Activated T-helper 1 cell treated with anti-CD3 and anti-CD28 coated beads, Interleukin-12 subunit alpha, Interleukin-12 subunit beta, Interleukin-2, Interleukin-4 antibody, amounts not matched to agents 30 ng/mL and 10 ng/mL and 1 ng/mL, durations not matched to agents 14 hours and 24 hours and 36 hours (primary cell): ENCODE results near the gene VWA7. TPM values are rescaled to one million over a fixed set of nuclear protein-coding genes. Genes with fewer than 3 reads are reported as not detected.
"Not testable (repeated sequence)": the region's sequence is repeated elsewhere in the genome, so short reads cannot be mapped to it uniquely, and the experiment has no call there.

ENCODE experiments used
- DNase-seq: peaks from one replicate; pipeline ENCODE4 v3.0.0; 2021; ENCODE audit warnings: low spot score
- H3K27ac Mint-ChIP-seq: one replicate; pipeline ENCODE4 v1.8.0; 2021; ENCODE audit warnings: mild to moderate bottlenecking, mixed read lengths
- H3K27me3 Mint-ChIP-seq: one replicate; pipeline ENCODE4 v1.8.0; 2022; ENCODE audit warnings: mild to moderate bottlenecking, moderate library complexity, mixed read lengths; ENCODE audit not compliant: insufficient read depth
- H3K36me3 Mint-ChIP-seq: one replicate; pipeline ENCODE4 v1.8.0; 2021; ENCODE audit warnings: low read depth, mixed read lengths
- H3K4me1 Mint-ChIP-seq: one replicate; pipeline ENCODE4 v1.8.0; 2021; ENCODE audit warnings: low read depth, mixed read lengths
- H3K4me3 Mint-ChIP-seq: one replicate; pipeline ENCODE4 v1.8.0; 2021; ENCODE audit warnings: mild to moderate bottlenecking, moderate library complexity, mixed read lengths
- H3K9me3 Mint-ChIP-seq: one replicate; pipeline ENCODE4 v1.8.0; 2021; ENCODE audit warnings: mixed read lengths
- intact Hi-C: fragments of 100-400 bp; cut with micrococcal nuclease; formaldehyde crosslinking; loops from one replicate; pipeline ENCODE4 v1.15.1; 2024
- total RNA-seq: library from RNA; stranded (reverse); gene quantifications from 2 replicates; pipeline ENCODE4 v1.2.3, GENCODE V29; 2022

Gene VWA7, protein sequence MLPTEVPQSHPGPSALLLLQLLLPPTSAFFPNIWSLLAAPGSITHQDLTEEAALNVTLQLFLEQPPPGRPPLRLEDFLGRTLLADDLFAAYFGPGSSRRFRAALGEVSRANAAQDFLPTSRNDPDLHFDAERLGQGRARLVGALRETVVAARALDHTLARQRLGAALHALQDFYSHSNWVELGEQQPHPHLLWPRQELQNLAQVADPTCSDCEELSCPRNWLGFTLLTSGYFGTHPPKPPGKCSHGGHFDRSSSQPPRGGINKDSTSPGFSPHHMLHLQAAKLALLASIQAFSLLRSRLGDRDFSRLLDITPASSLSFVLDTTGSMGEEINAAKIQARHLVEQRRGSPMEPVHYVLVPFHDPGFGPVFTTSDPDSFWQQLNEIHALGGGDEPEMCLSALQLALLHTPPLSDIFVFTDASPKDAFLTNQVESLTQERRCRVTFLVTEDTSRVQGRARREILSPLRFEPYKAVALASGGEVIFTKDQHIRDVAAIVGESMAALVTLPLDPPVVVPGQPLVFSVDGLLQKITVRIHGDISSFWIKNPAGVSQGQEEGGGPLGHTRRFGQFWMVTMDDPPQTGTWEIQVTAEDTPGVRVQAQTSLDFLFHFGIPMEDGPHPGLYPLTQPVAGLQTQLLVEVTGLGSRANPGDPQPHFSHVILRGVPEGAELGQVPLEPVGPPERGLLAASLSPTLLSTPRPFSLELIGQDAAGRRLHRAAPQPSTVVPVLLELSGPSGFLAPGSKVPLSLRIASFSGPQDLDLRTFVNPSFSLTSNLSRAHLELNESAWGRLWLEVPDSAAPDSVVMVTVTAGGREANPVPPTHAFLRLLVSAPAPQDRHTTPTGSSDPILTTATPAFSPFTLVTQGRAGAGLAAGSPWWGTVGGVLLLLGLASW
- total RNA-seq: 2.9 and 5.0 TPM in 2 replicates

DNA sequence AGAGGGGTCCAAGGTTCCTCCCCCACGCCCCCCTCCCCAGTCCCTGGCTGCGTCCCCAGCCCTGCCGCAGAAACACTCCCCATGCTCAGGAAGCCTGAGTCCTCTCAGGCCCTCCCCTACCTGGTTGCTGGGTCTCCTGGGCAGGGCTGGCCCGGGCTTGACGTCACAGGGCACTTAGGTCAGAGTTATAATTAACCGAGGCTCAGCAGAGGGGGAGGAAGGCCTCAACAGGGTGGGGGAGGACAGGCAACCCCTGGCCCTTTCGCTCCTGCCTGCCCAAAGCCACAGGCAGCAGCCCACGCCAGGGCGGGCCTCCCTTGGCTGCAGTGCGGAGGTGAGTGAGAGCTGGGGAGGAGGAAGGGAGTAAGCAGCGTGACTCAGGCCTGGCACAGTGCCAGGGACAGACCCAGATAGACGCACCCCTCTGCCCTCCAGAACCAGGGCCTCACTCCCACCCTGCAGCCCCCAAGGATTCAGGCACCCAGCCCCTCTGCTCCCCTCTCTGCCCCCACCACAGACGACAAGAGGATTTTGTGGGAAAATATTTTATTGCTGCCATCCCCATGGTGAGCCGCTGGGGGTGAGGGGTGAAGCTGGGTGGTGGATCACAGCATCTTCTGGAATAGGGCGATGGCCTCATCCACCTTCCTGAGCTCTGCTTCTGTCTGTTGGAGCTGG lies at the start of gene VWA7:
TSS of gene VWA7 (minus strand) at position 340 of the 678 bp plus-strand sequence. CDS start 549 bp downstream, outside the sequence.
- no peaks in the 10 kb centered on the region for H3K9me3 Mint-ChIP-seq
- peaks cover 11% of the 10 kb centered on the region for H3K36me3 Mint-ChIP-seq
- intact Hi-C loops: loop anchor here (1.0 to 2.0 kb wide), 5 partner anchors 18 to 74 kb away; partner anchors contain the start of genes ABHD16A and VARS1
- no peaks in the 10 kb centered on the region for H3K27me3 Mint-ChIP-seq
- H3K4me3 Mint-ChIP-seq: no peak within 1 kb of the TSS
- DNase-seq: peak; percentile 68
- H3K4me1 Mint-ChIP-seq: peaks cover 25% of the 10 kb centered on the region
- peak within 1 kb of the TSS; percentile 87 for H3K27ac Mint-ChIP-seq

DNA sequence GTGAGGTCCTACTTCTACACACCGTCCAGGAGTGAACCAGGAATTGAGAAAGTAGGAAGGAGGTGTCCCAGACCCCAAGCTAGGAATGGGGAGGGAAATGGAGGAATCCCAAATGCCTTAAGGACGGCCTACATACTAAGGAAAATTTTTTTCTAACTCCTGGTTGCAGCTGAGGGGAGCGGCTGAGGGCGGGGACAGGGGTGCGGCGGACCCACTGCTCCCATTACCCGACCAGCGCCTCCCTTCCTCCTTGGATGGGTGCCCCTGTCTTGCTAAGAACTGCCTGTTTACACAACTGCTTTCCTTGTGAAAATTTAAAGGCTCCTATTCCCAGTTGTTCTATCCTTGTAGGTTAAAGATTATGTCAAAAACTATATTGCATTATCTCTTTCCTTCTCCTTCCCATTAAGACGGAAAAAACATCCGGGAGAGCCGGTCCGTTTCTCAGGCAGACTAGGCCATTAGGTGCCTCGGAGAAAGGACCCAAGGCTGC lies 49.7 kb upstream of the VWA7 start:
- peak; percentile 44 for DNase-seq
- Mint-ChIP-seq H3K9me3 (no peaks in the 10 kb centered on the region), H3K4me1 (peaks cover 48% of the 10 kb centered on the region), H3K4me3 (peak overlapping the region; percentile 83), H3K27me3 (no peaks in the 10 kb centered on the region), H3K36me3 (peaks cover 9% of the 10 kb centered on the region), H3K27ac (peak overlapping the region; percentile 93)
- intact Hi-C loops: loop anchor here (1.0 to 10.0 kb wide), 5 partner anchors 31 to 332 kb away; partner anchors contain the start of genes ABHD16A, BAG6 and MICB

DNA sequence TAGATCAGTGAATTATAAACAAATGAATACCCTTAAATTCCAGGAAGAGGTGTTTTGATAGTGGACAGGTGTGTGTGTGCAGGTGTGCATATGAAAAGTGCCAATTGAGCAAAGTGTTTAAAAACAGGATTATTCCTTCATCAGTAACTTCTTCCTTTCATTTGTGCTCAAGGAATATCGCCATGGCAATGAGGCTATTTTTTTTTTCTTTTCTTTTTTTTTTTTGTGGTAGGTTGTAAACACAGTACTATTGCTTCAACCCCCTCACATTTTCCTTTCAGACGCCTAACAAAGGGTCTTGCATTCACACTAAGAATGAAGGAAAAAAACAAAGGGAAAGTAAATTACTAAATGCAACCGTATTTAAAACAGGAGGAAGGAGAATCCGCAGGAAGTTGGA lies 48.4 kb upstream of the VWA7 start:
- peak overlapping the region; percentile 40 for H3K27ac Mint-ChIP-seq
- H3K4me3 Mint-ChIP-seq: peak overlapping the region; percentile 83
- intact Hi-C loops: loop anchor here (10.0 kb wide), 1 partner anchor 331 kb away; the partner anchor contains the start of gene MICB
- no peak for DNase-seq
- H3K4me1 Mint-ChIP-seq: peaks cover 49% of the 10 kb centered on the region
- no peaks in the 10 kb centered on the region for H3K27me3 Mint-ChIP-seq
- no peaks in the 10 kb centered on the region for H3K9me3 Mint-ChIP-seq
- H3K36me3 Mint-ChIP-seq: peaks cover 9% of the 10 kb centered on the region

DNA sequence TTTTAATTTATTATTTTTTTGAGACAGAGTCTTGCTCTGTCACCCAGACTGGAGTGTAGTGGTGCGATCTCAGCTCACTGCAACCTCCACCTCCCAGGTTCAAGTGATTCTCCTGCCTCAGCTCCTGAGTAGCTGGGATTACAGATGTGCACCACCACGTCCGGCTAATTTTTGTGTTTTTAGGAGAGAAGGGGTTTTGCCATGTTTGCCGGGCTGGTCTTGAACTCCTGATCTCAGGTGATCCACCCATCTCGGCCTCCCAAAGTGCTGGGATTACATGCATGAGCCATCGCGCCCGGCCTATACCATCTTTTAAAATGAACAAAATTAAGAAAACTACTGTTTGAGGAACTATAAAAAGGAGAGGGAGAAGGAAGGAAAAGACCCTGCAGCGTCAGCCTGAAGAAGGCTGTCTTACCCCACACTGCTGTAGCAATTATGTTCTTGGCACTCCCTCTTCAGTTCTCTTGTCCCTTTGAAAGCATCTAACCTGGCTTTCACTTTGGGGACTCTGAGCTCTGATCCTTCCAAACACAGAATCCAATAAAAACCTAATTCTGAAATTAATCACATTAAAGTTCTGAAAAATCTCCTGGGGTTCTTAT lies 46.6 kb upstream of the VWA7 start:
- not testable (repeated sequence) for H3K36me3 Mint-ChIP-seq, H3K27me3 Mint-ChIP-seq, H3K9me3 Mint-ChIP-seq, H3K27ac Mint-ChIP-seq, DNase-seq
- Mint-ChIP-seq H3K4me1 (peaks cover 62% of the 10 kb centered on the region), H3K4me3 (peak overlapping the region; percentile 59)
- intact Hi-C loops: loop anchor here (2.0 to 10.0 kb wide), 2 partner anchors 203 to 329 kb away; partner anchors contain the start of genes MICB and PRRC2A

DNA sequence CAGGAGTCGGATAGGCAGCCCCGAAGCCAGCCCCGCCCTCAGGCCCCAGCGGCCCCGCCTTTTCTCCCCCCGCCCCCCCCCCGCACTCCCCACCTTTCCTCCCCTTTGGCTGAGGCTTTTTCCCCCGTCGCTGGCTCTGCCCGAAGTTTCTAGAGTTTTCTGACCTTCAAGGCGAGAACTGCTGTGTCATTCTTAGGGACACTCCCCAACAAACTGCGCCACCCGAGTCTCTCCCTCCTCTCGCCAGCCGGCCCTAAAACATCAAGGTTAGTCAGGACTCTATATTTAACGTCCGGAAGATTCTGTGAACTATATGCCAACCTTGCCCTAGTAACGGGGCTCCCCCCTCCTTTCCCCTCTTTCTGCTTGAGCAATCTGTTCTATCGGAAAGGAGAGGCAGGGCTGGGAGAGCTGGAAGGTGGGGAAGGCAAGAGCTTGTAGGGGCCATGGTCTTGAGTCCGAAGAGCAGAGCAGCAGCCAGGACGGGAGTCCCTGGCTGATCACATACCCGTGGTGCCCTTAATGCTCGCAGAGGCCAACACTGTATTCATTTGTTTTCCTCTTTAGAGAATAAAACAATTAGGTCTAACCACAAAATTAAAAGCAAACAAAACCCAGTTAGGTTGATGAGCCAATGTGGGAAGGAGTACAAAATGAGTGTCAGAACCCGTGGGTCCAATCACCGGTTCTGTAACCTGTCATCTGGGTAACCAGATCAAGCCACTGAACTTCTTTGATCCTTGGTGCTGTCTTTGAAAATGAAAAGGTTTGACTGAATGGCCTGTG lies 45.1 kb upstream of the VWA7 start:
- Mint-ChIP-seq H3K27ac (peak overlapping the region; percentile 99), H3K27me3 (no peaks in the 10 kb centered on the region), H3K4me3 (peak overlapping the region; percentile 99), H3K36me3 (peaks cover 10% of the 10 kb centered on the region), H3K4me1 (peaks cover 73% of the 10 kb centered on the region), H3K9me3 (no peaks in the 10 kb centered on the region)
- peak; percentile 44 for DNase-seq
- intact Hi-C loops: loop anchor here (2.0 to 10.0 kb wide), 2 partner anchors 201 to 327 kb away; partner anchors contain the start of genes MICB and PRRC2A

DNA sequence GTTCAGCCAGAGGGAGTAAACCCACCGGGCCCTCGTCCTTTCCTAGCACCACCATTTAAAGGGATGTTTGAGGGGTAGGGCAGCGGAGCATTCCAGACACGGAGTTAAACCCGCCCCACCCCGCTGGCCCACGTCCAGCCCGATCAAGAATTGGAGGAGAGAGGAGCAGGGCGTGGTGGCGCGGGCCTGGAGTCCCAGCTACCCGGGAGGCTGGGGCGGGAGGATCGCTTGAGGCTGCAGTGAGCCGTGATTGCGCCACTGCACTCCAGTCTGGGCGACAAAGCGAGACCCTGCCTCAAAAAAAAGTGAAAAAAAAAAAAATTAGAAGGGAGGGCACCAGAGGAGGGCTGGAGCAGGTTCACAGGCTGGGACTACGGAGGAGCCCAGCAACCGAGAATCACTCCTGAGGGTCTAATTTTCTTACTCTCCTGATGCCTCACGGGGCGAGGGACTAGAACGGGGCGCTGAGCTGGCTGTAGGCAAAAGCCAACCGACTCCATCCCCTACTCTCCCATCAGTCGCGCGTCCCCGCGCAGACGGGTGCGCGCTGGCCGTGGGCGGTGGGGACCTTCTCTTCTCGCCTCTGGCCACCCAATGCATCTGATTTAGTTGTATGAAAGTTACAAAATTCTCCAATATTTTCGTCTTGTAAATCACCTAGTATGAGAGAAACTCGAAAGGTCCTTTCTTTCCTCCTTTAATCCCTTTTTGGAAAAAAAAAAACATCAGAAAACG lies 44.3 kb upstream of the VWA7 start:
- H3K4me3 Mint-ChIP-seq: peak overlapping the region; percentile 99
- H3K36me3 Mint-ChIP-seq: peaks cover 10% of the 10 kb centered on the region
- DNase-seq: peak; percentile 44
- no peaks in the 10 kb centered on the region for H3K27me3 Mint-ChIP-seq
- peak overlapping the region; percentile 99 for H3K27ac Mint-ChIP-seq
- no peaks in the 10 kb centered on the region for H3K9me3 Mint-ChIP-seq
- intact Hi-C loops: loop anchor here (2.0 to 10.0 kb wide), 2 partner anchors 201 to 327 kb away; partner anchors contain the start of genes MICB and PRRC2A
- peaks cover 66% of the 10 kb centered on the region for H3K4me1 Mint-ChIP-seq

DNA sequence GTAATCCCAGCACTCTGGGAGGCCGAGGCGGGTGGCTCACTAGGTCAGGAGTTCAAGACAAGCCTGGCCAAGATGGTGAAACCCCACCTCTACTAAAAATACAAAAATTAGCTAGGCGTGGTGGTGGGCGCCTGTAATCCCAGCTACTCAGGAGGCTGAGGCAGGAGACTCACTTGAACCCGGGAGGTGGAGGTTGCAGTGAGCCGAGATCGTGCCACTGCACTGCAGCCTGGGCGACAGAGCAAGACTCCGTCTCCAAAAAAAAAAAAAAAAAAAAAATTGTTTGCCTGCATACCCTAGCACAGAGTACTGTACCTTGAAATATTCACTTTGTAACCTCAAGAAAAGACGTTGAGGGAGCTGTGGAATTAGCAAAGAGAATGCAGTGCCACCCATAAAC lies 43.3 kb upstream of the VWA7 start:
- Mint-ChIP-seq H3K36me3 (peaks cover 10% of the 10 kb centered on the region), H3K4me1 (peaks cover 61% of the 10 kb centered on the region), H3K4me3 (peak overlapping the region; percentile 99)
- H3K9me3 Mint-ChIP-seq, DNase-seq, H3K27ac Mint-ChIP-seq, H3K27me3 Mint-ChIP-seq: not testable (repeated sequence)
- intact Hi-C loops: loop anchor here (10.0 kb wide), 1 partner anchor 326 kb away; the partner anchor contains the start of gene MICB

DNA sequence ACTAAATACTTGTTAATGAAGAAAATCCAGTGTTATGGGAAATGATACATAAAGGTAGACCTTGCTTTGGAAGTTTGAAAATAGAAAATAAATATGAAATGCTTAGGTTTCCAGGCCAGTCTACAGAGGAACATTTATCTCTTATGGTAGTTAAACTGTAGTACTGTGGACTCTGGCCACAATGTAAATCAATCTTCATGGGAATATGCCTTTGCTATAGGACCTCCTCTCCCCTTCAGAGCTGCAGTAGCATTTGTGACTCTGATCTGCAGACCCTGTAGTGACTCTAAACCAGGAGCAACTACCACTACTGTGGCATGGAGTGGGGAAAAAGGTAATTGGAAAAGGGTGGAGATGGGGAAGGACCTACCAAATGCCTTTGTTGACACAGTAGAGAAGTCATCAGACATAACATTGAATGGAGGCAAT lies 42.8 kb upstream of the VWA7 start:
- no peak for DNase-seq
- Mint-ChIP-seq H3K4me1 (peaks cover 56% of the 10 kb centered on the region), H3K9me3 (no peaks in the 10 kb centered on the region), H3K36me3 (peaks cover 10% of the 10 kb centered on the region), H3K27me3 (no peaks in the 10 kb centered on the region), H3K4me3 (peak overlapping the region; percentile 77), H3K27ac (peak overlapping the region; percentile 85)
- intact Hi-C loops: loop anchor here (10.0 kb wide), 2 partner anchors 325 to 1035 kb away; partner anchors contain the start of genes MICB, PSMB9 and TAP1

DNA sequence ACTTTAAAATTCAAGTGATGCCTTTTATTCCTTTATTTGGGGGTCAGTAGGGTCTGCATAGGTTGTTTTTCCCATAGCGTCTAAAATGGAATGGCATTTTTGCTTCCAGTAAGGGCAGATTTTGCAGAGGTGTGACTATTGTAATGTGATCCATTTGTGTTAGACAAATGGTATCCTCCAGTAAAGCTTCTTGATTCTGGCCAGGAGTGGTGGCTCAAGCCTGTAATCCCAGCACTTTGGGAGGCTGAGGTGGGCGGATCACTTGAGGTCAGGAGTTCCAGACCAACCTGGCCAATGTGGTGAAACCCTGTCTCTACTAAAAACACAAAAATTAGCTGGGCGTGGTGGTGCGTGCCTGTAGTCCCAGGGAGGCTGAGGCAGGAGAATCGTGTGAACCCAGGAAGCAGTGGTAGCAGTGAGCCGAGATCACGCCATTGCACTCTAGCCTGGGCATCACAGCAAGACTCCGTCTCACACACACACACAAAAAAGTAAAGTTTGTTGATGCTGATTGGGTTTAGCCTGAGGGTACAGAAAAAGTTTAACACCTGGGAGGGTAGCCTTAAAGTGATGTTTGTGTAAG lies 40.9 kb upstream of the VWA7 start:
- H3K9me3 Mint-ChIP-seq: not testable (repeated sequence)
- H3K4me1 Mint-ChIP-seq: peaks cover 59% of the 10 kb centered on the region

DNA sequence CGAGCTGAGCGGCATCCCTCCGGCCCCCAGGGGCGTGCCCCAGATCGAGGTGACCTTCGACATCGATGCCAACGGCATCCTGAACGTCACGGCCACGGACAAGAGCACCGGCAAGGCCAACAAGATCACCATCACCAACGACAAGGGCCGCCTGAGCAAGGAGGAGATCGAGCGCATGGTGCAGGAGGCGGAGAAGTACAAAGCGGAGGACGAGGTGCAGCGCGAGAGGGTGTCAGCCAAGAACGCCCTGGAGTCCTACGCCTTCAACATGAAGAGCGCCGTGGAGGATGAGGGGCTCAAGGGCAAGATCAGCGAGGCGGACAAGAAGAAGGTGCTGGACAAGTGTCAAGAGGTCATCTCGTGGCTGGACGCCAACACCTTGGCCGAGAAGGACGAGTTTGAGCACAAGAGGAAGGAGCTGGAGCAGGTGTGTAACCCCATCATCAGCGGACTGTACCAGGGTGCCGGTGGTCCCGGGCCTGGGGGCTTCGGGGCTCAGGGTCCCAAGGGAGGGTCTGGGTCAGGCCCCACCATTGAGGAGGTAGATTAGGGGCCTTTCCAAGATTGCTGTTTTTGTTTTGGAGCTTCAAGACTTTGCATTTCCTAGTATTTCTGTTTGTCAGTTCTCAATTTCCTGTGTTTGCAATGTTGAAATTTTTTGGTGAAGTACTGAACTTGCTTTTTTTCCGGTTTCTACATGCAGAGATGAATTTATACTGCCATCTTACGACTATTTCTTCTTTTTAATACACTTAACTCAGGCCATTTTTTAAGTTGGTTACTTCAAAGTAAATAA lies 40.2 kb upstream of the VWA7 start:
- intact Hi-C loops: loop anchor here (10.0 kb wide), 1 partner anchor 1037 kb away; the partner anchor contains the start of genes PSMB9 and TAP1
- peak overlapping the region; percentile 97 for H3K4me3 Mint-ChIP-seq
- not testable (repeated sequence) for H3K27me3 Mint-ChIP-seq, H3K9me3 Mint-ChIP-seq, DNase-seq
- H3K36me3 Mint-ChIP-seq: peaks cover 14% of the 10 kb centered on the region
- H3K4me1 Mint-ChIP-seq: peaks cover 59% of the 10 kb centered on the region
- peak overlapping the region; percentile 94 for H3K27ac Mint-ChIP-seq

More for the DNA sequence above, 40.9 kb upstream of the VWA7 start:
- H3K4me3 Mint-ChIP-seq: peak overlapping the region; percentile 97
- not testable (repeated sequence) for DNase-seq, H3K27me3 Mint-ChIP-seq
- intact Hi-C loops: loop anchor here (10.0 kb wide), 1 partner anchor 1037 kb away; the partner anchor contains the start of genes PSMB9 and TAP1
- peaks cover 10% of the 10 kb centered on the region for H3K36me3 Mint-ChIP-seq
- peak overlapping the region; percentile 94 for H3K27ac Mint-ChIP-seq
